ENCODE data around the gene SMCP.

The SMCP gene

GRCh38 chr1:152870831-152871730 is 7.0 kb upstream of the SMCP start:
- Histone ChIP-seq H3K36me3 (ENCODE audit: insufficient read depth, low read length) (no peaks in the 10 kb centered on the region), H3K4me1 (ENCODE audit: insufficient read depth, low read length) (no peaks in the 10 kb centered on the region), H3K27me3 (ENCODE audit: control insufficient read depth in 1 of 2, insufficient read depth in 2 of 2, low read length in 2 of 2) (no peaks in the 10 kb centered on the region), H3K9me3 (ENCODE audit: low read length) (no peaks in the 10 kb centered on the region), H3K9ac (ENCODE audit: low read length) (no peak overlapping the region), H3K4me3 (ENCODE audit: low read depth in 1 of 2, low read length in 2 of 2) (no peak overlapping the region), H3K27ac (ENCODE audit: low read depth, low read length) (no peak overlapping the region)

GRCh38 chr1:152871731-152872126 is 6.4 kb upstream of the SMCP start:
- no peaks in the 10 kb centered on the region for H3K9me3 ChIP-seq (ENCODE audit: low read length)
- no peaks in the 10 kb centered on the region for H3K4me1 ChIP-seq (ENCODE audit: insufficient read depth, low read length)
- no peak overlapping the region for H3K4me3 ChIP-seq (ENCODE audit: low read depth in 1 of 2, low read length in 2 of 2)
- no peaks in the 10 kb centered on the region for H3K27me3 ChIP-seq (ENCODE audit: control insufficient read depth in 1 of 2, insufficient read depth in 2 of 2, low read length in 2 of 2)
- H3K27ac ChIP-seq (ENCODE audit: low read depth, low read length) = no peak overlapping the region
- no peak overlapping the region for H3K9ac ChIP-seq (ENCODE audit: low read length)
- no peaks in the 10 kb centered on the region for H3K36me3 ChIP-seq (ENCODE audit: insufficient read depth, low read length)

GRCh38 chr1:152873495-152873894 is 4.6 kb upstream of the SMCP start:
- no peaks in the 10 kb centered on the region for H3K4me1 ChIP-seq (ENCODE audit: insufficient read depth, low read length)
- no peak overlapping the region for H3K4me3 ChIP-seq (ENCODE audit: low read depth in 1 of 2, low read length in 2 of 2)
- no peak overlapping the region for H3K27ac ChIP-seq (ENCODE audit: low read depth, low read length)
- no peaks in the 10 kb centered on the region for H3K36me3 ChIP-seq (ENCODE audit: insufficient read depth, low read length)
- H3K27me3 ChIP-seq (ENCODE audit: control insufficient read depth in 1 of 2, insufficient read depth in 2 of 2, low read length in 2 of 2) = no peaks in the 10 kb centered on the region
- H3K9ac ChIP-seq (ENCODE audit: low read length) = no peak overlapping the region
- no peaks in the 10 kb centered on the region for H3K9me3 ChIP-seq (ENCODE audit: low read length)

GRCh38 chr1:152876827-152877226 is 1.3 kb upstream of the SMCP start:
- H3K4me3 ChIP-seq (ENCODE audit: low read depth in 1 of 2, low read length in 2 of 2) = no peak overlapping the region
- H3K9ac ChIP-seq (ENCODE audit: low read length) = no peak overlapping the region
- H3K27ac ChIP-seq (ENCODE audit: low read depth, low read length) = no peak overlapping the region
- H3K4me1 ChIP-seq (ENCODE audit: insufficient read depth, low read length) = no peaks in the 10 kb centered on the region
- no peaks in the 10 kb centered on the region for H3K27me3 ChIP-seq (ENCODE audit: control insufficient read depth in 1 of 2, insufficient read depth in 2 of 2, low read length in 2 of 2)
- H3K36me3 ChIP-seq (ENCODE audit: insufficient read depth, low read length) = no peaks in the 10 kb centered on the region
- no peaks in the 10 kb centered on the region for H3K9me3 ChIP-seq (ENCODE audit: low read length)

GRCh38 chr1:152879559-152880198 is 1.6 kb downstream of the SMCP start:
- no peak overlapping the region for H3K27ac ChIP-seq (ENCODE audit: low read depth, low read length)
- H3K4me3 ChIP-seq (ENCODE audit: low read depth in 1 of 2, low read length in 2 of 2) = no peak overlapping the region
- H3K36me3 ChIP-seq (ENCODE audit: insufficient read depth, low read length) = no peaks in the 10 kb centered on the region
- H3K4me1 ChIP-seq (ENCODE audit: insufficient read depth, low read length) = no peaks in the 10 kb centered on the region
- no peaks in the 10 kb centered on the region for H3K27me3 ChIP-seq (ENCODE audit: control insufficient read depth in 1 of 2, insufficient read depth in 2 of 2, low read length in 2 of 2)
- no peak overlapping the region for H3K9ac ChIP-seq (ENCODE audit: low read length)
- H3K9me3 ChIP-seq (ENCODE audit: low read length) = no peaks in the 10 kb centered on the region

GRCh38 chr1:152880316-152880715 is 2.2 kb downstream of the SMCP start:
- Histone ChIP-seq H3K27me3 (ENCODE audit: control insufficient read depth in 1 of 2, insufficient read depth in 2 of 2, low read length in 2 of 2) (no peaks in the 10 kb centered on the region), H3K27ac (ENCODE audit: low read depth, low read length) (no peak overlapping the region)

GRCh38 chr1:152880907-152881306 is 2.8 kb downstream of the SMCP start:
- no peak overlapping the region for H3K27ac ChIP-seq (ENCODE audit: low read depth, low read length)
- H3K36me3 ChIP-seq (ENCODE audit: insufficient read depth, low read length) = no peaks in the 10 kb centered on the region
- H3K27me3 ChIP-seq (ENCODE audit: control insufficient read depth in 1 of 2, insufficient read depth in 2 of 2, low read length in 2 of 2) = no peaks in the 10 kb centered on the region
- no peak overlapping the region for H3K9ac ChIP-seq (ENCODE audit: low read length)
- no peaks in the 10 kb centered on the region for H3K9me3 ChIP-seq (ENCODE audit: low read length)
- H3K4me1 ChIP-seq (ENCODE audit: insufficient read depth, low read length) = peaks cover under 1% of the 10 kb centered on the region
- H3K4me3 ChIP-seq (ENCODE audit: low read depth in 1 of 2, low read length in 2 of 2) = no peak overlapping the region

More at GRCh38 chr1:152880316-152880715, 2.2 kb downstream of the SMCP start:
- Histone ChIP-seq H3K9me3 (ENCODE audit: low read length) (no peaks in the 10 kb centered on the region), H3K4me1 (ENCODE audit: insufficient read depth, low read length) (no peaks in the 10 kb centered on the region), H3K36me3 (ENCODE audit: insufficient read depth, low read length) (no peaks in the 10 kb centered on the region), H3K9ac (ENCODE audit: low read length) (no peak overlapping the region), H3K4me3 (ENCODE audit: low read depth in 1 of 2, low read length in 2 of 2) (no peak overlapping the region)

- Histone ChIP-seq H3K9me3 (ENCODE audit: low read length) (no peaks in the 10 kb centered on the region), H3K9ac (ENCODE audit: low read length) (no peak overlapping the region), H3K4me1 (ENCODE audit: insufficient read depth, low read length) (peaks cover 5% of the 10 kb centered on the region), H3K27me3 (ENCODE audit: control insufficient read depth in 1 of 2, insufficient read depth in 2 of 2, low read length in 2 of 2) (no peaks in the 10 kb centered on the region), H3K27ac (ENCODE audit: low read depth, low read length) (no peak overlapping the region), H3K4me3 (ENCODE audit: low read depth in 1 of 2, low read length in 2 of 2) (no peak overlapping the region), H3K36me3 (ENCODE audit: insufficient read depth, low read length) (no peaks in the 10 kb centered on the region)
Measured at GRCh38 chr1:152884085-152884484, 6.0 kb downstream of the SMCP start.

- no peaks in the 10 kb centered on the region for H3K27me3 ChIP-seq (ENCODE audit: control insufficient read depth in 1 of 2, insufficient read depth in 2 of 2, low read length in 2 of 2)
- H3K36me3 ChIP-seq (ENCODE audit: insufficient read depth, low read length) = no peaks in the 10 kb centered on the region
- no peak overlapping the region for H3K9ac ChIP-seq (ENCODE audit: low read length)
- H3K4me1 ChIP-seq (ENCODE audit: insufficient read depth, low read length) = peaks cover 5% of the 10 kb centered on the region
- H3K9me3 ChIP-seq (ENCODE audit: low read length) = no peaks in the 10 kb centered on the region
- H3K27ac ChIP-seq (ENCODE audit: low read depth, low read length) = no peak overlapping the region
- no peak overlapping the region for H3K4me3 ChIP-seq (ENCODE audit: low read depth in 1 of 2, low read length in 2 of 2)
Measured at GRCh38 chr1:152884506-152884905, 6.4 kb downstream of the SMCP start.

- no peak overlapping the region for H3K4me3 ChIP-seq (ENCODE audit: low read depth in 1 of 2, low read length in 2 of 2)
- H3K9me3 ChIP-seq (ENCODE audit: low read length) = no peaks in the 10 kb centered on the region
- no peak overlapping the region for H3K27ac ChIP-seq (ENCODE audit: low read depth, low read length)
- no peak overlapping the region for H3K9ac ChIP-seq (ENCODE audit: low read length)
- H3K27me3 ChIP-seq (ENCODE audit: control insufficient read depth in 1 of 2, insufficient read depth in 2 of 2, low read length in 2 of 2) = no peaks in the 10 kb centered on the region
- peaks cover 5% of the 10 kb centered on the region for H3K4me1 ChIP-seq (ENCODE audit: insufficient read depth, low read length)
- H3K36me3 ChIP-seq (ENCODE audit: insufficient read depth, low read length) = no peaks in the 10 kb centered on the region
Measured at GRCh38 chr1:152884966-152885624, 7.0 kb downstream of the SMCP start.

GRCh38 chr1:152886085-152886484 is 8.0 kb downstream of the SMCP start:
- H3K9me3 ChIP-seq (ENCODE audit: low read length) = no peaks in the 10 kb centered on the region
- no peak overlapping the region for H3K4me3 ChIP-seq (ENCODE audit: low read depth in 1 of 2, low read length in 2 of 2)
- peaks cover 5% of the 10 kb centered on the region for H3K4me1 ChIP-seq (ENCODE audit: insufficient read depth, low read length)
- H3K36me3 ChIP-seq (ENCODE audit: insufficient read depth, low read length) = no peaks in the 10 kb centered on the region
- no peak overlapping the region for H3K9ac ChIP-seq (ENCODE audit: low read length)
- no peaks in the 10 kb centered on the region for H3K27me3 ChIP-seq (ENCODE audit: control insufficient read depth in 1 of 2, insufficient read depth in 2 of 2, low read length in 2 of 2)
- H3K27ac ChIP-seq (ENCODE audit: low read depth, low read length) = no peak overlapping the region

All from muscle layer of colon (tissue), 2 donors.